ENCODE results near the gene TFR2. TPM values are rescaled to one million over a fixed set of nuclear protein-coding genes. Genes with fewer than 3 reads are reported as not detected.

TFR2 gene
- total RNA-seq, 4 donors from 2014 or later: 0.81 to 3.9 (median 1.3) TPM

- 96% methylated on average over 28 of the region's 37 CpGs for WGBS
- peaks cover 24% of the 10 kb centered on the region for H3K4me1 ChIP-seq
- H3K27ac ChIP-seq: no peak overlapping the region
- no peak for DNase-seq (ENCODE audit: low spot score in 2 of 2)
- no peak overlapping the region for H3K4me3 ChIP-seq
- TF ChIP-seq CTCF (IDR thresholded peaks at IDR 0.05) (no peak), POLR2AphosphoS5 (IDR thresholded peaks at IDR 0.05) (no peak), POLR2A (IDR thresholded peaks at IDR 0.05) (no peak), EP300 (IDR thresholded peaks at IDR 0.05) (no peak)
- H3K27me3 ChIP-seq: no peaks in the 10 kb centered on the region
- peaks cover 85% of the 10 kb centered on the region for H3K36me3 ChIP-seq
- H3K9me3 ChIP-seq: no peaks in the 10 kb centered on the region
Measured at GRCh38 chr7:100683659-100684533, 42.5 kb upstream of the TFR2 start.

GRCh38 chr7:100682991-100683658, 41.8 kb upstream of the TFR2 start:
- WGBS: 89% methylated on average over 16 of the region's 28 CpGs
- peaks cover 85% of the 10 kb centered on the region for H3K36me3 ChIP-seq

GRCh38 chr7:100682228-100682741, 40.9 kb upstream of the TFR2 start:
- no peak for TF ChIP-seq POLR2A (IDR thresholded peaks at IDR 0.05)
- no peak for TF ChIP-seq CTCF (IDR thresholded peaks at IDR 0.05)
- TF ChIP-seq POLR2AphosphoS5 (IDR thresholded peaks at IDR 0.05): no peak
- TF ChIP-seq EP300 (IDR thresholded peaks at IDR 0.05): no peak
- Histone ChIP-seq H3K27ac (no peak overlapping the region), H3K27me3 (no peaks in the 10 kb centered on the region), H3K36me3 (peaks cover 85% of the 10 kb centered on the region), H3K4me1 (peaks cover 29% of the 10 kb centered on the region), H3K4me3 (no peak overlapping the region), H3K9me3 (no peaks in the 10 kb centered on the region)
- 80% methylated on average over 16 of the region's 25 CpGs for WGBS
- DNase-seq (ENCODE audit: low spot score in 2 of 2): no peak

More at GRCh38 chr7:100682991-100683658, 41.8 kb upstream of the TFR2 start:
- no peak for DNase-seq (ENCODE audit: low spot score in 2 of 2)
- Histone ChIP-seq H3K27ac (no peak overlapping the region), H3K9me3 (no peaks in the 10 kb centered on the region), H3K4me3 (no peak overlapping the region), H3K4me1 (peaks cover 26% of the 10 kb centered on the region), H3K27me3 (no peaks in the 10 kb centered on the region)
- TF ChIP-seq POLR2AphosphoS5 (IDR thresholded peaks at IDR 0.05): no peak
- no peak for TF ChIP-seq POLR2A (IDR thresholded peaks at IDR 0.05)
- TF ChIP-seq EP300 (IDR thresholded peaks at IDR 0.05): no peak
- no peak for TF ChIP-seq CTCF (IDR thresholded peaks at IDR 0.05)

GRCh38 chr7:100681491-100682227, 40.3 kb upstream of the TFR2 start:
- no peak overlapping the region for H3K27ac ChIP-seq
- H3K4me3 ChIP-seq: no peak overlapping the region
- H3K36me3 ChIP-seq: peaks cover 85% of the 10 kb centered on the region
- no peaks in the 10 kb centered on the region for H3K9me3 ChIP-seq
- TF ChIP-seq POLR2AphosphoS5 (IDR thresholded peaks at IDR 0.05) (no peak), CTCF (IDR thresholded peaks at IDR 0.05) (no peak), EP300 (IDR thresholded peaks at IDR 0.05) (no peak), POLR2A (IDR thresholded peaks at IDR 0.05) (no peak)
- peaks cover 34% of the 10 kb centered on the region for H3K4me1 ChIP-seq
- 79% methylated on average over 17 of the region's 29 CpGs for WGBS
- H3K27me3 ChIP-seq: no peaks in the 10 kb centered on the region
- no peak for DNase-seq (ENCODE audit: low spot score in 2 of 2)
